Loucy (cell line): Measurements from ENCODE around the gene GABRR3.
A peak's percentile ranks its signal among the peaks of the same experiment; 100 is the strongest.

Source experiments
- H2AFZ ChIP-seq: fragments of 200-600 bp; sonication (generic); 2 replicates; pipeline ENCODE4 v1.6.0; 2016; ENCODE audit warnings: antibody characterized with exemption, mild to moderate bottlenecking, low read length, moderate library complexity
- H3F3A ChIP-seq: fragments of 200-600 bp; 2 replicates; pipeline ENCODE4 v1.6.0; 2016; ENCODE audit warnings: antibody characterized with exemption, low read depth, mild to moderate bottlenecking
- H3K27me3 ChIP-seq: fragments of 200-600 bp; sonication (generic); 2 replicates; pipeline ENCODE4 v1.6.1; 2014; ENCODE audit warnings: low read length, mild to moderate bottlenecking; ENCODE audit not compliant: insufficient read depth, poor library complexity, severe bottlenecking
- H3K36me3 ChIP-seq: fragments of 200-600 bp; sonication (generic); 2 replicates; pipeline ENCODE4 v1.6.1; 2016; ENCODE audit warnings: low read length; ENCODE audit not compliant: insufficient read depth
- H3K4me1 ChIP-seq: fragments of 200-600 bp; sonication (generic); 2 replicates; pipeline ENCODE4 v1.5.1; 2014; ENCODE audit warnings: low read length, mild to moderate bottlenecking; ENCODE audit not compliant: insufficient read depth, poor library complexity, severe bottlenecking
- H3K4me2 ChIP-seq: fragments of 200-600 bp; sonication (generic); 2 replicates; pipeline ENCODE4 v1.6.0; 2014; ENCODE audit warnings: antibody characterized with exemption, low read length, low read depth, mild to moderate bottlenecking; ENCODE audit not compliant: poor library complexity, severe bottlenecking
- H3K4me3 ChIP-seq: fragments of 200-600 bp; sonication (generic); 2 replicates; pipeline ENCODE4 v1.5.1; 2014; ENCODE audit warnings: low read length, mild to moderate bottlenecking, mixed read lengths; ENCODE audit not compliant: poor library complexity, severe bottlenecking
- H3K79me2 ChIP-seq: fragments of 200-600 bp; sonication (generic); 2 replicates; pipeline ENCODE4 v1.6.1; 2014; ENCODE audit warnings: low read length; ENCODE audit not compliant: insufficient read depth
- H3K9ac ChIP-seq: fragments of 200-600 bp; sonication (generic); 2 replicates; pipeline ENCODE4 v1.6.0; 2014; ENCODE audit warnings: mild to moderate bottlenecking, low read depth, low read length, moderate library complexity; ENCODE audit not compliant: poor library complexity, severe bottlenecking
- H3K9me2 ChIP-seq: fragments of 200-600 bp; sonication (generic); replicated peaks from 2 replicates; pipeline ENCODE4 v1.6.1; 2016; ENCODE audit warnings: low read depth, low read length, mixed read lengths
- H3K9me3 ChIP-seq: fragments of 200-600 bp; sonication (generic); 2 replicates; pipeline ENCODE4 v1.6.1; 2014; ENCODE audit warnings: mild to moderate bottlenecking, antibody characterized with exemption, low read length, low read depth; ENCODE audit not compliant: insufficient read depth
- H4K20me1 ChIP-seq: fragments of 200-600 bp; sonication (generic); 2 replicates; pipeline ENCODE4 v1.6.0; 2014; ENCODE audit warnings: antibody characterized with exemption, low read length, mild to moderate bottlenecking; ENCODE audit not compliant: insufficient read depth, poor library complexity, severe bottlenecking
- EZH2phosphoT487 ChIP-seq: fragments of 200-600 bp; IDR thresholded peaks from 2 replicates; pipeline ENCODE4 v1.6.1; 2018; ENCODE audit warnings: antibody characterized with exemption, mild to moderate bottlenecking, moderate library complexity, borderline replicate concordance
- TF ChIP-seq, protein P1 (sequence below): fragments of 200-600 bp; sonication (generic); conservative IDR thresholded peaks from 2 replicates; pipeline ENCODE4 v1.5.1; 2014; ENCODE audit warnings: mild to moderate bottlenecking, antibody characterized with exemption, low read length

Gene GABRR3

DNA sequence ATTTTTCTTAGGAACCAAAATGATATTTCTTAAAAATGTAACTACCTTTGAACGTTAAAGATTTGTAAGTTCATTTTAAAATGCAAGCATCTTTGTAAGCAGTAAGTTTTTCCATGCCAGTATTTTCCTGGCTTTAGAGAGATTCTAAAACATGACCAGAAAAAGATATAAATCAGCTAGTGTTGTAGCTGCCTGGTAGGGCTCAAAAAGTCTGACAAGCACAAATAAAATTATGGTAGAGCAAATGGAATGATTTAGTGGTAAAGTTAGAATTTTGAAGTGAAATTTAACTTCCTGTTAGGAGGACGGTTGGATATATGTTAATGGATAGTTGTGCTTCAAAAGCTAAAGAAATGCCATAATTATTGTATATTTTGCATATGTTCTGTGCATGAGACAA is 29.7 kb downstream of the GABRR3 start:
- no peaks in the 10 kb centered on the region for H3K27me3 ChIP-seq

DNA sequence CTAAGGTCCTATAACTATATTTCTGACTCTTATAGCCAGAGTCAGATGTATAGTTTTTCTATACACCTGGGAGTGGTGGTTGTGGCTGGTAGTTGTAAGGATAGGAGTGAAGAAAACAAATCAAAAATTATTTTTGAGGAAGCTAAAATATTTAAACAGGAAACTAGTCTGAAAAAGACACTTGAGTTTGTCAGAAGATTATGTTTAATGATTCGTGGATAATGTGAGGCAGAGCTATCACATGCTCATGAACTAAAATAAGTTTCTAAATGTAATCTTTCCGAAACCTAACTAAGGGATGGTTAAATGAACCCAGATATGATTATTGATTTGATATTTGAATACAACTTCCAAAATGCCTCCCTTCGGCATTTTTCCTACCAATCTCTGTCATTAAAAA is 30.4 kb downstream of the GABRR3 start:
- Histone ChIP-seq H3K27me3 (no peaks in the 10 kb centered on the region), H3K9ac (no peak overlapping the region), H3F3A (no peaks in the 10 kb centered on the region), H2AFZ (no peak overlapping the region), H3K4me1 (peaks cover 28% of the 10 kb centered on the region), H3K4me3 (no peak overlapping the region), H4K20me1 (no peaks in the 10 kb centered on the region), H3K9me3 (no peaks in the 10 kb centered on the region), H3K9me2 (no peaks in the 10 kb centered on the region), H3K79me2 (no peaks in the 10 kb centered on the region), H3K36me3 (no peaks in the 10 kb centered on the region), H3K4me2 (no peak overlapping the region)
- TF ChIP-seq, protein P1, sequence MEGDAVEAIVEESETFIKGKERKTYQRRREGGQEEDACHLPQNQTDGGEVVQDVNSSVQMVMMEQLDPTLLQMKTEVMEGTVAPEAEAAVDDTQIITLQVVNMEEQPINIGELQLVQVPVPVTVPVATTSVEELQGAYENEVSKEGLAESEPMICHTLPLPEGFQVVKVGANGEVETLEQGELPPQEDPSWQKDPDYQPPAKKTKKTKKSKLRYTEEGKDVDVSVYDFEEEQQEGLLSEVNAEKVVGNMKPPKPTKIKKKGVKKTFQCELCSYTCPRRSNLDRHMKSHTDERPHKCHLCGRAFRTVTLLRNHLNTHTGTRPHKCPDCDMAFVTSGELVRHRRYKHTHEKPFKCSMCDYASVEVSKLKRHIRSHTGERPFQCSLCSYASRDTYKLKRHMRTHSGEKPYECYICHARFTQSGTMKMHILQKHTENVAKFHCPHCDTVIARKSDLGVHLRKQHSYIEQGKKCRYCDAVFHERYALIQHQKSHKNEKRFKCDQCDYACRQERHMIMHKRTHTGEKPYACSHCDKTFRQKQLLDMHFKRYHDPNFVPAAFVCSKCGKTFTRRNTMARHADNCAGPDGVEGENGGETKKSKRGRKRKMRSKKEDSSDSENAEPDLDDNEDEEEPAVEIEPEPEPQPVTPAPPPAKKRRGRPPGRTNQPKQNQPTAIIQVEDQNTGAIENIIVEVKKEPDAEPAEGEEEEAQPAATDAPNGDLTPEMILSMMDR, result no peak
- no peak for TF ChIP-seq EZH2phosphoT487

More for the DNA sequence above, 29.7 kb downstream of the GABRR3 start:
- H3K9me3 ChIP-seq, result no peaks in the 10 kb centered on the region
- H3K4me3 ChIP-seq, result no peak overlapping the region
- H3F3A ChIP-seq, result no peaks in the 10 kb centered on the region
- no peaks in the 10 kb centered on the region for H4K20me1 ChIP-seq
- no peak overlapping the region for H2AFZ ChIP-seq
- no peak overlapping the region for H3K4me2 ChIP-seq
- H3K9ac ChIP-seq, result no peak overlapping the region
- H3K9me2 ChIP-seq, result no peaks in the 10 kb centered on the region
- peaks cover 28% of the 10 kb centered on the region for H3K4me1 ChIP-seq
- no peaks in the 10 kb centered on the region for H3K36me3 ChIP-seq
- no peaks in the 10 kb centered on the region for H3K79me2 ChIP-seq
- TF ChIP-seq EZH2phosphoT487, result no peak
- TF ChIP-seq, protein P1, result no peak

GRCh38 chr3:98003306-98003969 is 31.7 kb downstream of the GABRR3 start:
- Histone ChIP-seq H3K4me2 (peak overlapping the region; percentile 67), H3K4me3 (peak overlapping the region; percentile 51), H3K4me1 (peaks cover 24% of the 10 kb centered on the region), H3K9me2 (no peaks in the 10 kb centered on the region), H3K9ac (peak overlapping the region; percentile 16), H3K36me3 (no peaks in the 10 kb centered on the region), H3K79me2 (no peaks in the 10 kb centered on the region), H3K9me3 (no peaks in the 10 kb centered on the region), H2AFZ (peak overlapping the region; percentile 78), H3K27me3 (no peaks in the 10 kb centered on the region), H3F3A (no peaks in the 10 kb centered on the region), H4K20me1 (no peaks in the 10 kb centered on the region)
- no peak for TF ChIP-seq EZH2phosphoT487
- TF ChIP-seq, protein P1, result no peak
